Panc1 (cell line): Measurements from ENCODE around the gene LRP1B. TPM values are rescaled to one million over a fixed set of nuclear protein-coding genes. Genes with fewer than 3 reads are reported as not detected.

Experiments used
- ATAC-seq: fragments of 200-7000 bp; cut with Tn5 transposase; 2 replicates; pipeline ENCODE4 v1.9.1; 2020; ENCODE audit warnings: mild to moderate bottlenecking, moderate library complexity
- BruUV-seq: library from RNA; stranded (reverse); fragments of 400-500 nt; replicated peaks from 2 replicates; lab custom pipeline; 2021; lab: Mats Ljungman, UMichigan
- CTCF ChIA-PET: fragments of 300-600 bp; sonication (Branson Sonifier 250); formaldehyde crosslinking; loops from one replicate; lab custom pipeline; 2022; ENCODE audit warnings: antibody characterized with exemption; lab: Charles Lee
- POLR2A ChIA-PET: fragments of 300-600 bp; sonication (Branson Sonifier 250); formaldehyde crosslinking; loops from one replicate; lab custom pipeline; 2022; ENCODE audit warnings: antibody characterized with exemption; lab: Charles Lee
- DNase-seq: peaks from one replicate; pipeline ENCODE4 v3.0.0-alpha.2; 2010; ENCODE audit warnings: low read depth, low spot score
- H3K27ac ChIP-seq: 2 replicates; pipeline ENCODE4 v1.5.1; 2011; ENCODE audit warnings: mild to moderate bottlenecking, low read length, inconsistent platforms
- H3K27me3 ChIP-seq: fragments of 200-500 bp; sonication (Bioruptor generic); 2 replicates; pipeline ENCODE4 v1.6.0; 2014; ENCODE audit warnings: low read length, inconsistent platforms; ENCODE audit not compliant: control insufficient read depth, insufficient read depth
- H3K36me3 ChIP-seq: fragments of 200-500 bp; sonication (Bioruptor generic); 2 replicates; pipeline ENCODE4 v1.5.1; 2014; ENCODE audit warnings: inconsistent platforms, mild to moderate bottlenecking, low read length, moderate library complexity; ENCODE audit not compliant: control insufficient read depth, insufficient read depth
- H3K4me1 ChIP-seq: 2 replicates; pipeline ENCODE4 v1.5.1; 2011; ENCODE audit warnings: inconsistent platforms, mild to moderate bottlenecking, low read length, moderate library complexity; ENCODE audit not compliant: control insufficient read depth, insufficient read depth
- H3K4me3 ChIP-seq, 2 experiments: 2 replicates each; pipeline ENCODE4 v1.5.1; 2011 to 2012; ENCODE audit warnings: low read depth in 2 of 2, low read length in 2 of 2, mild to moderate bottlenecking in 2 of 2, inconsistent platforms in 1 of 2, moderate library complexity in 1 of 2
- H3K9me3 ChIP-seq: fragments of 200-500 bp; sonication (Bioruptor generic); 2 replicates; pipeline ENCODE4 v1.5.1; 2014; ENCODE audit warnings: low read depth, mild to moderate bottlenecking, inconsistent platforms, low read length, moderate library complexity; ENCODE audit not compliant: control insufficient read depth, insufficient read depth
- POLR2AphosphoS5 ChIP-seq: IDR thresholded peaks from 2 replicates; pipeline ENCODE4 v1.6.1; 2012; ENCODE audit warnings: mild to moderate bottlenecking, low read depth, low read length, moderate library complexity
- SIN3A ChIP-seq: IDR thresholded peaks from 2 replicates; pipeline ENCODE4 v1.6.1; 2012; ENCODE audit warnings: low read depth, mild to moderate bottlenecking, low read length, moderate library complexity, borderline replicate concordance; ENCODE audit not compliant: insufficient read depth
- TCF7L2 ChIP-seq: IDR thresholded peaks from 2 replicates; pipeline ENCODE4 v1.6.1; 2011; ENCODE audit warnings: mild to moderate bottlenecking, low read depth, low read length, inconsistent platforms
- in situ Hi-C: cut with HindIII; loops from 2 replicates; pipeline ENCODE4 v1.10.0; 2016; ENCODE audit warnings: low sequenced_read_pairs, low pct_unique_long_range_greater_than_20kb
- intact Hi-C: fragments of 100-400 bp; cut with micrococcal nuclease; formaldehyde crosslinking; loops from one replicate; pipeline ENCODE4 v1.10.0; 2022; ENCODE audit not compliant: unreplicated experiment
- total RNA-seq: library from RNA; stranded (reverse); gene quantifications from one replicate; pipeline ENCODE4 v1.2.1, GENCODE V29; 2021; ENCODE audit not compliant: unreplicated experiment
- TF ChIP-seq, protein P1 (sequence below), 2 experiments: IDR thresholded peaks; 2 replicates each; pipeline ENCODE4 v1.6.1; 2011 to 2012; ENCODE audit warnings: low read depth in 2 of 2, control low read depth in 1 of 2, low read length in 1 of 2, mild to moderate bottlenecking in 1 of 2, moderate library complexity in 1 of 2; ENCODE audit not compliant: insufficient read depth in 1 of 2
- TF ChIP-seq, protein P2 (sequence below): fragments of 450-650 bp; IDR thresholded peaks from 2 replicates; pipeline ENCODE4 v1.5.1; 2017; ENCODE audit warnings: mild to moderate bottlenecking

Gene LRP1B
- total RNA-seq, 1 experiment from 2014 or later: 0.54 TPM

- no peak for DNase-seq
- H3K4me3 ChIP-seq: no peak overlapping the region
- BruUV-seq: no TSS peak
Measured at GRCh38 chr2:141386168-141386567, 744.6 kb downstream of the LRP1B start.

DNA sequence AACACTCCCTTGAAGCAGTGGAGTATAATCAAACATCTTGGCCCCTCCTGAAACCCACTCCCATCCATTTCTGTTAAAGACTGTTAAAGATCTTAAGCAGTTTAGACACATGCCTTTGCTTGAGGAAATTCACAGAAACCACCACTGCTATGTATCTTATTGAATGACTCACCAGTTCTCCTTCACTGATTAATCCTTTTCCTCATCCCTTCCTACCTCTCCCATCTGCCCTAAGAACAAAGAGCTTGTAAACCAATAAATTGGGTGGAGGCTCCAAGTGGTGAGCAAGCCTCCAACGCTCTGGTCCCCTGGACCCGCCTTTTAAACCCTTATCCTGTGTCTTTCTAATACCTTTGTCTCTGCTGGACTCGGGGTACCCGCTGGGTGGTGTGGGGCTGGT lies 746.1 kb downstream of the LRP1B start:
- H3K36me3 ChIP-seq: no peaks in the 10 kb centered on the region
- no peak for DNase-seq
- no peak for ATAC-seq
- no peak overlapping the region for H3K27ac ChIP-seq
- no peaks in the 10 kb centered on the region for H3K27me3 ChIP-seq
- intact Hi-C loops (no loop called here), in situ Hi-C loops (no loop called here)
- TF ChIP-seq SIN3A (no peak), TCF7L2 (no peak), POLR2AphosphoS5 (no peak)
- TF ChIP-seq, protein P1, sequence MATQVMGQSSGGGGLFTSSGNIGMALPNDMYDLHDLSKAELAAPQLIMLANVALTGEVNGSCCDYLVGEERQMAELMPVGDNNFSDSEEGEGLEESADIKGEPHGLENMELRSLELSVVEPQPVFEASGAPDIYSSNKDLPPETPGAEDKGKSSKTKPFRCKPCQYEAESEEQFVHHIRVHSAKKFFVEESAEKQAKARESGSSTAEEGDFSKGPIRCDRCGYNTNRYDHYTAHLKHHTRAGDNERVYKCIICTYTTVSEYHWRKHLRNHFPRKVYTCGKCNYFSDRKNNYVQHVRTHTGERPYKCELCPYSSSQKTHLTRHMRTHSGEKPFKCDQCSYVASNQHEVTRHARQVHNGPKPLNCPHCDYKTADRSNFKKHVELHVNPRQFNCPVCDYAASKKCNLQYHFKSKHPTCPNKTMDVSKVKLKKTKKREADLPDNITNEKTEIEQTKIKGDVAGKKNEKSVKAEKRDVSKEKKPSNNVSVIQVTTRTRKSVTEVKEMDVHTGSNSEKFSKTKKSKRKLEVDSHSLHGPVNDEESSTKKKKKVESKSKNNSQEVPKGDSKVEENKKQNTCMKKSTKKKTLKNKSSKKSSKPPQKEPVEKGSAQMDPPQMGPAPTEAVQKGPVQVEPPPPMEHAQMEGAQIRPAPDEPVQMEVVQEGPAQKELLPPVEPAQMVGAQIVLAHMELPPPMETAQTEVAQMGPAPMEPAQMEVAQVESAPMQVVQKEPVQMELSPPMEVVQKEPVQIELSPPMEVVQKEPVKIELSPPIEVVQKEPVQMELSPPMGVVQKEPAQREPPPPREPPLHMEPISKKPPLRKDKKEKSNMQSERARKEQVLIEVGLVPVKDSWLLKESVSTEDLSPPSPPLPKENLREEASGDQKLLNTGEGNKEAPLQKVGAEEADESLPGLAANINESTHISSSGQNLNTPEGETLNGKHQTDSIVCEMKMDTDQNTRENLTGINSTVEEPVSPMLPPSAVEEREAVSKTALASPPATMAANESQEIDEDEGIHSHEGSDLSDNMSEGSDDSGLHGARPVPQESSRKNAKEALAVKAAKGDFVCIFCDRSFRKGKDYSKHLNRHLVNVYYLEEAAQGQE (IDR thresholded peaks at IDR 0.05; ENCODE audit: insufficient read depth in 1 of 2, low read depth in 2 of 2, low read length in 1 of 2): no peak
- TF ChIP-seq, protein P2, sequence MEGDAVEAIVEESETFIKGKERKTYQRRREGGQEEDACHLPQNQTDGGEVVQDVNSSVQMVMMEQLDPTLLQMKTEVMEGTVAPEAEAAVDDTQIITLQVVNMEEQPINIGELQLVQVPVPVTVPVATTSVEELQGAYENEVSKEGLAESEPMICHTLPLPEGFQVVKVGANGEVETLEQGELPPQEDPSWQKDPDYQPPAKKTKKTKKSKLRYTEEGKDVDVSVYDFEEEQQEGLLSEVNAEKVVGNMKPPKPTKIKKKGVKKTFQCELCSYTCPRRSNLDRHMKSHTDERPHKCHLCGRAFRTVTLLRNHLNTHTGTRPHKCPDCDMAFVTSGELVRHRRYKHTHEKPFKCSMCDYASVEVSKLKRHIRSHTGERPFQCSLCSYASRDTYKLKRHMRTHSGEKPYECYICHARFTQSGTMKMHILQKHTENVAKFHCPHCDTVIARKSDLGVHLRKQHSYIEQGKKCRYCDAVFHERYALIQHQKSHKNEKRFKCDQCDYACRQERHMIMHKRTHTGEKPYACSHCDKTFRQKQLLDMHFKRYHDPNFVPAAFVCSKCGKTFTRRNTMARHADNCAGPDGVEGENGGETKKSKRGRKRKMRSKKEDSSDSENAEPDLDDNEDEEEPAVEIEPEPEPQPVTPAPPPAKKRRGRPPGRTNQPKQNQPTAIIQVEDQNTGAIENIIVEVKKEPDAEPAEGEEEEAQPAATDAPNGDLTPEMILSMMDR: no peak
- BruUV-seq: no TSS peak
- H3K4me1 ChIP-seq: no peaks in the 10 kb centered on the region
- no peaks in the 10 kb centered on the region for H3K9me3 ChIP-seq
- POLR2A ChIA-PET: no interaction called here
- CTCF ChIA-PET: no interaction called here
- no peak overlapping the region for H3K4me3 ChIP-seq

More at GRCh38 chr2:141386168-141386567, 744.6 kb downstream of the LRP1B start:
- intact Hi-C loops: no loop called here
- no peak for ATAC-seq
- Histone ChIP-seq H3K27me3 (no peaks in the 10 kb centered on the region), H3K36me3 (no peaks in the 10 kb centered on the region), H3K27ac (no peak overlapping the region), H3K9me3 (no peaks in the 10 kb centered on the region), H3K4me1 (no peaks in the 10 kb centered on the region)
- ChIA-PET CTCF (no interaction called here), POLR2A (no interaction called here)
- in situ Hi-C loops: no loop called here
- TF ChIP-seq POLR2AphosphoS5 (no peak), SIN3A (no peak)
- TF ChIP-seq, protein P1 (IDR thresholded peaks at IDR 0.05; ENCODE audit: insufficient read depth in 1 of 2, low read depth in 2 of 2, low read length in 1 of 2): no peak
